ENCODE measurements around the gene AIG1. TPM values are rescaled to one million over a fixed set of nuclear protein-coding genes. Genes with fewer than 3 reads are reported as not detected.

Gene AIG1
- total and polyA plus RNA-seq, 2 of the 4 experiments (the other 2 are of a cell fraction), result 21.3 to 27.1 TPM

- no peak overlapping the region for H3K23ac ChIP-seq (ENCODE audit: low read depth, low read length)
- no peaks in the 10 kb centered on the region for H3K4me1 ChIP-seq (ENCODE audit: control insufficient read depth, insufficient read depth, low read length)
- intact Hi-C loops (cut with micrococcal nuclease), result no loop called here
- no peak overlapping the region for H3K18ac ChIP-seq (ENCODE audit: low read depth, low read length)
- no TSS peak for BruUV-seq (replicated peaks)
- H3K56ac ChIP-seq (ENCODE audit: extremely low read depth, insufficient read depth, low read length), result no peak overlapping the region
- no peaks in the 10 kb centered on the region for H3K79me1 ChIP-seq (ENCODE audit: low read depth in 1 of 2, low read length in 2 of 2)
- H2AK5ac ChIP-seq (ENCODE audit: low read depth, low read length), result no peak overlapping the region
- H4K8ac ChIP-seq (ENCODE audit: low read depth in 2 of 2, low read length in 2 of 2), result no peak overlapping the region
- dilution Hi-C loops (cut with HindIII; ENCODE audit: low sequenced_read_pairs, unreplicated experiment), result no loop called here
- no peak overlapping the region for H2AFZ ChIP-seq (replicated peaks; ENCODE audit: low read length, poor library complexity)
- no peaks in the 10 kb centered on the region for H3K9me1 ChIP-seq (ENCODE audit: insufficient read depth, low read length)
- in situ Hi-C loops (cut with MboI; ENCODE audit: low sequenced_read_pairs), result no loop called here
- H2BK20ac ChIP-seq (ENCODE audit: low read depth, low read length), result no peak overlapping the region
- WGBS, 2 experiments (ENCODE audit: extremely low coverage in 2 of 2, insufficient read length in 1 of 2), result no CpG with 5 or more reads among the region's 2 CpGs
- H2BK5ac ChIP-seq (ENCODE audit: low read depth, low read length, poor library complexity, severe bottlenecking), result no peak overlapping the region
- H3K4me2 ChIP-seq (ENCODE audit: low read depth, low read length), result no peak overlapping the region
- no peak overlapping the region for H3K27ac ChIP-seq (ENCODE audit: insufficient read depth, low read length)
- ChIA-PET POLR2A (ENCODE audit: unreplicated experiment) (no interaction called here), CTCF (no interaction called here)
- no peak overlapping the region for H4K5ac ChIP-seq (ENCODE audit: low read depth, low read length)
- no peaks in the 10 kb centered on the region for H3K9me3 ChIP-seq (ENCODE audit: control insufficient read depth, insufficient read depth, low read length)
- no peak overlapping the region for H4K91ac ChIP-seq (ENCODE audit: insufficient read depth, low read depth, low read length)
- DNase-seq, result no peak
- ATAC-seq (ENCODE audit: low read depth), result no peak
- no peak overlapping the region for H3K4me3 ChIP-seq (ENCODE audit: insufficient read depth, low read depth, low read length)
- H3K27me3 ChIP-seq (ENCODE audit: control insufficient read depth, insufficient read depth, low read length), result peaks cover 5% of the 10 kb centered on the region; the same call in 1 of the 2 replicates
- no peak overlapping the region for H2BK120ac ChIP-seq (ENCODE audit: low read depth, low read length)
- no peak overlapping the region for H2BK15ac ChIP-seq (ENCODE audit: low read depth, low read length)
- H3K14ac ChIP-seq (replicated peaks; ENCODE audit: low read depth, low read length), result no peak overlapping the region
- no peak overlapping the region for H2AK9ac ChIP-seq (replicated peaks; ENCODE audit: low read depth, low read length, poor library complexity)
- no peak overlapping the region for H3K9ac ChIP-seq (ENCODE audit: low read depth, low read length)
- no peaks in the 10 kb centered on the region for H4K20me1 ChIP-seq (ENCODE audit: insufficient read depth, low read length)
- H3K4ac ChIP-seq (ENCODE audit: low read depth, low read length), result no peak overlapping the region
- no peak for TF ChIP-seq ELK1 (IDR thresholded peaks at IDR 0.05; ENCODE audit: borderline replicate concordance, low read depth, low read length)
- TF ChIP-seq RCOR1 (IDR thresholded peaks at IDR 0.05; ENCODE audit: insufficient replicate concordance, low read length), result no peak
- TF ChIP-seq NFE2L2 (IDR thresholded peaks at IDR 0.05; ENCODE audit: low read depth, low read length), result no peak
- no peak for TF ChIP-seq MAZ (IDR thresholded peaks at IDR 0.05; ENCODE audit: borderline replicate concordance, low read depth, low read length)
- TF ChIP-seq CTCF (conservative IDR thresholded peaks at IDR 0.05; ENCODE audit: low read depth, low read length), result no peak
- no peak for TF ChIP-seq CEBPB (IDR thresholded peaks at IDR 0.05; ENCODE audit: low read depth, low read length)
- TF ChIP-seq RFX5 (IDR thresholded peaks at IDR 0.05; ENCODE audit: low read depth, low read length), result no peak
- TF ChIP-seq CHD1 (IDR thresholded peaks at IDR 0.05; ENCODE audit: low read depth, low read length), result no peak
- TF ChIP-seq FOS (IDR thresholded peaks at IDR 0.05; ENCODE audit: low read depth, low read length), result no peak
- TF ChIP-seq RAD21 (IDR thresholded peaks at IDR 0.05; ENCODE audit: low read length), result no peak
- H3K36me3 ChIP-seq (ENCODE audit: control insufficient read depth, insufficient read depth, low read length), result no peaks in the 10 kb centered on the region
Observed at GRCh38 chr6:143040018-143040417, 20.7 kb upstream of the AIG1 start.
